Activated T-helper 17 cell treated with anti-CD3 and anti-CD28 coated beads, Interleukin-2, amount 50 U/mL, for 72 hours (primary cell): Measurements from ENCODE around the gene GABRB1. TPM values are rescaled to one million over a fixed set of nuclear protein-coding genes. Genes with fewer than 3 reads are reported as not detected.

Source experiments
- ATAC-seq: fragments of 150-1000 bp; cut with Tn5 transposase; replicated peaks from 2 replicates; pipeline ENCODE4 v1.10.0; 2021; ENCODE audit warnings: mild to moderate bottlenecking, moderate library complexity
- H3K27ac Mint-ChIP-seq: one replicate; pipeline ENCODE4 v1.8.0; 2022; ENCODE audit warnings: mixed read lengths
- H3K27me3 Mint-ChIP-seq: one replicate; pipeline ENCODE4 v1.8.0; 2022; ENCODE audit warnings: mixed read lengths
- H3K36me3 Mint-ChIP-seq: one replicate; pipeline ENCODE4 v1.8.0; 2022; ENCODE audit warnings: low read depth, mild to moderate bottlenecking, mixed read lengths
- H3K4me1 Mint-ChIP-seq: one replicate; pipeline ENCODE4 v1.8.0; 2022; ENCODE audit warnings: mixed read lengths
- H3K4me3 Mint-ChIP-seq: one replicate; pipeline ENCODE4 v1.8.0; 2022; ENCODE audit warnings: mild to moderate bottlenecking, mixed read lengths
- H3K9me3 Mint-ChIP-seq: one replicate; pipeline ENCODE4 v1.8.0; 2022; ENCODE audit warnings: mixed read lengths
- total RNA-seq, 2 donors: library from RNA; stranded (reverse); gene quantifications; one replicate each; pipeline ENCODE4 v1.2.3, GENCODE V29; 2022

The GABRB1 gene
- total RNA-seq, 2 donors from 2014 or later = not detected

DNA sequence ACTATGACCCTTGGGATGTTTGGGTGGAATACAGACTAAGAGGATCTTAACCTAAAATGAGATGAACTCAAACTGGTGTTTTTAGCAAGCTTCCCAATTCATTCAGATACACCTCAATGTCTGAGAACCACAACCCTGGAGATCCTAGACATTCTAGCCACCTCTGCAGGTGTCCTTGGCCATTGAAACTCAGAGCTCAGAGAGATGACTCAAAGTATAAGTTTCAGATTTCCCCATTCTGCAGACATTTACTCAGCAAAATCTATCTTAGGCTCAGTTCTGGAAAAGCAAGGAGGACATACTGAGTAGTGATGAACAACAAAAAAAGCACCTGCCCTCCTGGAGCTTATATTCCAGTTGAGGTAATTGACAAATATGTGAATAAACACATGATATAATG is 384.4 kb downstream of the GABRB1 start:
- Mint-ChIP-seq H3K4me3 (no peak overlapping the region), H3K27ac (no peak overlapping the region), H3K27me3 (peaks cover 2% of the 10 kb centered on the region), H3K4me1 (no peaks in the 10 kb centered on the region), H3K9me3 (no peaks in the 10 kb centered on the region), H3K36me3 (no peaks in the 10 kb centered on the region)
- no peak for ATAC-seq

DNA sequence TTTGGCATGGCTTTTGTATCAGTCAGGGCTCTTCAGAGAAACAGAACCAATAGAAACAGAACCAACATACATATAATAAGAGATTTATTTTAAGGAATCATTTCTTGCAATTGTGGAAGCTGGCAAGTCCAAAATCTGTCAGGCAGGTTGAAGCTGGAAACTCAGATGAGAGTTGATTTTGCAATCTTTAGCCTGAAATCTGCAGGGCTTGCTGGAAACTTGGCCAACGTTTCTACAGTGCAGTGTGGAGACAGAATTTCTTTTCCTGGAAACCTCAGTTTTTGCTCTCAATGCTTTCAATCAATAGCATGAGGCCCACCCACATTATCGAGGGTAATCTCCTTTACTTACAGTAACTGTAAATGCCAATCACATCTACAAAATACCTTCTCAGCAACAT is 386.8 kb downstream of the GABRB1 start:
- no peaks in the 10 kb centered on the region for H3K36me3 Mint-ChIP-seq

DNA sequence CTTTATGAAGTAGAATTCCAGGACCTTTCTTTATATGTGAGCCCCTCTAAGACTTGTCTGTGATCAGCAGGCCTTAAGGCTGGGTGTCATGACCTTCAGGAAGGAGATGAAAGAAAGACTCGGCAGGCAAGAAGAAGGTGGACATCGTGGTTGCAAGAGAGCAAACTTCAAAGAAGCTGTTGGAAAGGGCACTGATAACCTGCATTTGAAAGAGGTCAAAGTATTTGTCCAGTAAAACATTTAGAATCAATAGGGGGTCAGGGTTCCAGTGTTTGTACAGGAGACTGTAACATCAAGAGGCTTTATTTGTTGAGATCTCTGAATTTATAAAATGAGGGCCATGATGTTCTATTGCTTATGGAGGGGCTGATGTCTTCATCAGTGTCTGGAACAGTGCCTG is 387.9 kb downstream of the GABRB1 start:
- H3K4me3 Mint-ChIP-seq = no peak overlapping the region
- no peaks in the 10 kb centered on the region for H3K9me3 Mint-ChIP-seq
- H3K4me1 Mint-ChIP-seq = no peaks in the 10 kb centered on the region
- H3K36me3 Mint-ChIP-seq = no peaks in the 10 kb centered on the region
- no peak overlapping the region for H3K27ac Mint-ChIP-seq
- peaks cover 10% of the 10 kb centered on the region for H3K27me3 Mint-ChIP-seq
- ATAC-seq = no peak

More for the DNA sequence above, 386.8 kb downstream of the GABRB1 start:
- H3K4me1 Mint-ChIP-seq = no peaks in the 10 kb centered on the region
- H3K27me3 Mint-ChIP-seq = peaks cover 10% of the 10 kb centered on the region
- ATAC-seq = no peak
- no peak overlapping the region for H3K4me3 Mint-ChIP-seq
- no peaks in the 10 kb centered on the region for H3K9me3 Mint-ChIP-seq
- H3K27ac Mint-ChIP-seq = no peak overlapping the region

DNA sequence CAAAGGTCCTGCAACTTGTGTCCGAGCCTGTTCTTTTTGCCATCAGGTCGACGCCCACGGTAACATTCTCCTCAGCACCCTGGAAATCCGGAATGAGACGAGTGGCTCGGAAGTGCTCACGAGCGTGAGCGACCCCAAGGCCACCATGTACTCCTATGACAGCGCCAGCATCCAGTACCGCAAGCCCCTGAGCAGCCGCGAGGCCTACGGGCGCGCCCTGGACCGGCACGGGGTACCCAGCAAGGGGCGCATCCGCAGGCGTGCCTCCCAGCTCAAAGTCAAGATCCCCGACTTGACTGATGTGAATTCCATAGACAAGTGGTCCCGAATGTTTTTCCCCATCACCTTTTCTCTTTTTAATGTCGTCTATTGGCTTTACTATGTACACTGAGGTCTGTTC is 394.3 kb downstream of the GABRB1 start:
- Mint-ChIP-seq H3K27me3 (peaks cover 10% of the 10 kb centered on the region), H3K9me3 (no peaks in the 10 kb centered on the region), H3K4me3 (no peak overlapping the region), H3K4me1 (no peaks in the 10 kb centered on the region), H3K36me3 (no peaks in the 10 kb centered on the region), H3K27ac (no peak overlapping the region)
- ATAC-seq = no peak

DNA sequence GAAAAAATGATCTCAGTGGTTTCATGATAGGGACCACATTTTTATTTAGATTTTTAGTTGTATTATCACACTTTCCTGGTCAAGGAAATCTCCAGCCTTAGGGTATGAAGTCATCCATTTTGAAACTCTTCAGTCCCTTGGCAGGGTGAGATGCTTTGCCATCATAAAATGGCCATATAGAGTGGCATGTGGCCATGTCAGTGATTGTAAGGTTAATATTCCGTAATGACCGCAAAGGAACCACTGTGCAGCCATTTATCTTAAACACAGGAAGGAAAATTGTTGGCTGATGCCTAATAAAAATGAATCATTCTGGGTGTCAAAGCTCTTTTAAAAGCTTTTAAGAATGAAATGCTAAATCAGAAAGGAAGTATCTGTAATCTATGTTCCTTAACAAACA is 396.6 kb downstream of the GABRB1 start:
- Mint-ChIP-seq H3K4me3 (no peak overlapping the region), H3K27ac (no peak overlapping the region), H3K4me1 (no peaks in the 10 kb centered on the region), H3K36me3 (no peaks in the 10 kb centered on the region), H3K27me3 (no peaks in the 10 kb centered on the region), H3K9me3 (no peaks in the 10 kb centered on the region)
- no peak for ATAC-seq

DNA sequence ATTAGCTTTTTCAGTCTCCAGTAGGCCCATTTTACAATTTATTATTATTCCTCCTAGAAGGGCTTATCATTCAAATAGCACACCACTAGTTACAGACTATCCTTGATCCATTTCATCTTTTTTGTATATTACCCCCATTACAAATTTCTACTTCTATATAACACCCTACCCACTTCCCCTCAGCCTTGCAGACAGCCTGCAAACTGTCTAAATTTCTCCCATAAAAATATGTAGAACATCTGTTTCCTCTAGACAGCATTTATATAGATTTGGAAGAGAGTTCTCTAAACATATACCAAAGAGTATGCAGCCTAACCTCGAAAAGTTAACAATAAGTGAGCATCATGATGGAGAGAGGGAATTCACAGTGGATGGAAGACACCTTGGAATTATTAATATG is 401.4 kb downstream of the GABRB1 start:
- H3K36me3 Mint-ChIP-seq = no peaks in the 10 kb centered on the region
- ATAC-seq = no peak
- peaks cover 5% of the 10 kb centered on the region for H3K27me3 Mint-ChIP-seq
- H3K4me3 Mint-ChIP-seq = no peak overlapping the region
- H3K27ac Mint-ChIP-seq = no peak overlapping the region
- H3K9me3 Mint-ChIP-seq = peaks cover 4% of the 10 kb centered on the region
- H3K4me1 Mint-ChIP-seq = no peaks in the 10 kb centered on the region

DNA sequence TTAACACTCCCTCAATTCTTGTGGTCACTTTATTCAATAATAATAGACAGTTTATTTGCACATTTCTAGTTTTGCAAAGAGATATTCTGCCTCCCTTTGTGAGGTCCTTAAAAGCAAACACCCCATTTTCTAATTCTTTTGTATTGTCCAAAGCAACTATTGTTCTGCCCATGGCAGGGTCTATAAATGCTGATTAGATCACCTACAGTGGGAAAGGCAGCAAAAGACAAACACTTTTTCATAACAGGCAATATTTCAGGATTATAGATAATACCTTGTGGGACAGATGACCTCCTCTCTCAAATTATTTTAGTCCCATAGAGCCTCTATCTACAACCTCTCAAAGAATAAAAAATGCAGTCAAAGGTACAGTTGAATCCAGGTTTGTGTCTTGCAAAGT is 403.6 kb downstream of the GABRB1 start:
- H3K36me3 Mint-ChIP-seq = no peaks in the 10 kb centered on the region
- no peak overlapping the region for H3K4me3 Mint-ChIP-seq
- H3K4me1 Mint-ChIP-seq = no peaks in the 10 kb centered on the region
- peaks cover 4% of the 10 kb centered on the region for H3K9me3 Mint-ChIP-seq
- H3K27ac Mint-ChIP-seq = no peak overlapping the region
- no peak for ATAC-seq
- peaks cover 5% of the 10 kb centered on the region for H3K27me3 Mint-ChIP-seq

DNA sequence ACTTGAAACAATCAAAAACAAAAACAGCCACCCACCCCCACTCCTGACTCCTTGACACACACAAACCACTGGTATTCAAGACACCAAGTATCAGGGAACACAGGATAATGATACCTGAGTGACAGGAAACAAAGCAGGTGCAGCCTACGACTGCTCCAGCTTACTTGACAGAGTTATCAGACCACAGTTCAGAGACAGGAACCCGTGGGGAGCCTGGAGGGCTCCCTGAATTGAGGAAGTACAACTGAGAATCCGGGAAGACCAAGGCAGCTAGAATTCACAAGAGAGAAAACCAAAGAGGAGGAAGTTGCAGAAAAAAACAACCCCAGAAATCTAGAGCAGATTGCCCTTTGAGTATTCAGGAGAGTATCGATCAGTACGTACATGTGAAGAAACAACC is 411.6 kb downstream of the GABRB1 start:
- Mint-ChIP-seq H3K36me3 (no peaks in the 10 kb centered on the region), H3K27me3 (no peaks in the 10 kb centered on the region), H3K9me3 (no peaks in the 10 kb centered on the region), H3K4me1 (no peaks in the 10 kb centered on the region), H3K27ac (no peak overlapping the region), H3K4me3 (no peak overlapping the region)
- no peak for ATAC-seq

DNA sequence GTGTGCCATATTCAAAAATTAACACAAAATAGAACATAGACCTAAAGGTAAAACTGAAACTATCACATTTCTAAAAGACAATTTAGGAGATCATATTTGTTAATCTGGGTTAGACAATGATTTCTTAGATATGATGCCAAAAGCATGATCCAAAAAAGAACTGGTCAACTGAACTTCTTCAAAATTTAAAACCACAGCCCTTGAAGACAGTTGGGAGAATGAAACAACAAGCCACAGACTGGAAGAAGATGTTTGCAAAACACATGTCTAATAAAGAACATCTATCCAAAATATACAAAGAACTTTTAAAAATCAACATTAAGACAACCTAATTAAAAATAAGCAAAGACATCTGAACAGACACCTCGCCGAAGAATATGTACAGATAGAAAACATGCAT is 412.7 kb downstream of the GABRB1 start:
- peaks cover 9% of the 10 kb centered on the region for H3K36me3 Mint-ChIP-seq
- no peak overlapping the region for H3K4me3 Mint-ChIP-seq
- no peaks in the 10 kb centered on the region for H3K9me3 Mint-ChIP-seq
- H3K27ac Mint-ChIP-seq = no peak overlapping the region
- no peaks in the 10 kb centered on the region for H3K27me3 Mint-ChIP-seq
- no peaks in the 10 kb centered on the region for H3K4me1 Mint-ChIP-seq
- ATAC-seq = no peak

DNA sequence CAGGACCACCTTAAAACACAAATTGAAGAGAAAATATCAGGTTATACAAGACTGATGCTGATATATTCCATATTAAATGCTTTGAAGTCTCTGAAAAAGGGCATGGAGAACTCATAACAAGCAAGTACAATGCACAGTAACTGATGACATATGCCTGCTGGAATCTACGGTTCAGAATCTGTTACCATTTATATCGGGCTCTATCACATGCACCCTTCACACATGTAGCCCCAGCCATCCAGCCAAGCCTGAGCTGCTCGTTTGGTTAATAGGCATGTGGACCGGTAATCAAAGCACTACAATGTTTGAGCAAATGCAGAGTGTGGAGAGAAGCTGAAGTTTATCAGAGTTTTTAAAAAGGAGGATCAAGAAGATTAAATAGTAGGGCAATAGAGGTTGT is 420.3 kb downstream of the GABRB1 start:
- Mint-ChIP-seq H3K36me3 (peaks cover 74% of the 10 kb centered on the region), H3K27me3 (no peaks in the 10 kb centered on the region), H3K9me3 (no peaks in the 10 kb centered on the region), H3K4me3 (no peak overlapping the region), H3K27ac (no peak overlapping the region), H3K4me1 (no peaks in the 10 kb centered on the region)
- no peak for ATAC-seq

DNA sequence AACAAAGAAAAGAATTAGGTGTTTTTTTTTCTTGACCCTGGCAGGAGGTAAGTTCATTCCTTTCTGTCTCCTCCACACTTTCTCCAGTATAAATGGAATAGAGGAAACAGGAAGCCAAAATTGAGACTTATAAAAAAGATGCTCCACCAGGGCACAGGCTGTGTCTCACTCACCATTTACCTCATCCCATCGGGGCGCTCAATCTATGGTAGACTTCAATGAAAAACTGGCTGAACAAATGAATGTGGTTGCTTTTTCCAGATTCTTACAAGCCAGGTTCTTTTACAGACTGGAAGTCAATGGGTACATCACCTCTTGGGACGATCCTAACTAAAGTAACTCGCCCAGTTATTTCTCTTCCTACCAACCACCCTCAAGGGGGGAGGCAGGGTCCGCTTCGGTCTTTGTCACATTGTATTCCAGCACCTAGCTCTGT is 431.4 kb downstream of the GABRB1 start:
- no peaks in the 10 kb centered on the region for H3K9me3 Mint-ChIP-seq
- no peaks in the 10 kb centered on the region for H3K27me3 Mint-ChIP-seq
- peaks cover 18% of the 10 kb centered on the region for H3K4me1 Mint-ChIP-seq
- peaks cover 23% of the 10 kb centered on the region for H3K36me3 Mint-ChIP-seq
- H3K27ac Mint-ChIP-seq = peak overlapping the region; percentile 86
- ATAC-seq = no peak
- H3K4me3 Mint-ChIP-seq = peak overlapping the region; percentile 89

DNA sequence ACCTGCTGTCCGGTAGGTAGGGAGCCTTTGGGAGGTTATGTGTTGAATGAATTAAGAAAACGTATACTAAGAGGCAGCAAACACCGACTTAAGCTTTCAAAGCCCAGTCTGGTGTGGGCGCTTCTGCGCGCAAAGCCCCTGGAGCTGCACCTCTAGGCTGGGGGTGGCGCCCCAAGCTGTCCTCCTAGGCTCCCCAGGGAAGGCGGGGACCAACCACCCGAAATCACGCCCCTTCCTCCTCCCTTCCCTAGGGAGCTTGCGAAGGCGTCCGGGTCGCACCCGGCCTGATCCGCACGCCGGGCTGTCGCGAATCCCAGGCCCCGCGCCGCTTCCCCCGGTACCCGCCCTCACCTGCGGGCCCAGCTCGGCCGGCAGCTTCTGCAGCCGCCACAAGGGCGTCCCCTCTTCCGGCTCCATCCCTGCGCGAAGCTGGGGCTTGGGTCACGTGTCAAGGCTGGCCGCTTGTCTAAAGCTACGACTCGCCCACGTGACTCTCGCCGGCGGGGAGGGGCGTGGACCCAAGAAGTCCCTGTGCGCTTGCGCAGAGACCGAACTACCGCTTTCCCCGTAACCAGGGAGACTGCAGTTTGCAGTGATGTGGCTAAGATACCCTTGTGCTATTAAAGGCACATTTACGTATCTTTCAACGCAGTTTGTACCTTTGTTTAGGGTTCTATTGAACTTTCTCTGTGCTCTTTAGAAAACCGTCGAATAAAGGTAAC is 432.0 kb downstream of the GABRB1 start, which contains the start of gene COMMD8:
Gene COMMD8, minus strand, starts transcription at position 468 of the 722 bp plus-strand sequence. Its CDS starts 51 bp downstream, at position 417.
- H3K27ac Mint-ChIP-seq = peak within 1 kb of the TSS; percentile 86
- H3K4me3 Mint-ChIP-seq = peak within 1 kb of the TSS; percentile 89
- H3K4me1 Mint-ChIP-seq = peaks cover 18% of the 10 kb centered on the region
- ATAC-seq = peak; percentile 96
- H3K36me3 Mint-ChIP-seq = peaks cover 17% of the 10 kb centered on the region
- H3K27me3 Mint-ChIP-seq = no peaks in the 10 kb centered on the region
- H3K9me3 Mint-ChIP-seq = no peaks in the 10 kb centered on the region

DNA sequence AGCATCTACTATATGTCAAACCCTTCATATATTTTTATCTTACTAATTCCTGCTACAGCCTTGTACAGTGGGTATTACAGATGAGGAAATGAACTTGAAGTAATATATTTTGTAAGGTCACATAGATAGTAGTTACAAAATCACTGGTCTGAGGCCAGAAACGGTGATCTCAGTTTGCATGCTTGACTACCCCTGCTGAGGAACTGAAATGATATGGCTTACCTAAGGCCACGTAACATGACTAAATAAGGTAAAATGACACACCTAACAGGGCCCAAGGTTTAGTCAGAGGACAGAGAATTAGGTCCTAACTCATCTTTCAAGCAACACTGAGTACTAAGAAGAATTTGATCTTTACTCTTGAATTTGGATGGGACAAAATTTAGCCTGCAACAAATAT is 433.6 kb downstream of the GABRB1 start:
- H3K4me1 Mint-ChIP-seq = peaks cover 18% of the 10 kb centered on the region
- no peak overlapping the region for H3K4me3 Mint-ChIP-seq
- no peak for ATAC-seq
- H3K9me3 Mint-ChIP-seq = no peaks in the 10 kb centered on the region
- H3K27me3 Mint-ChIP-seq = peaks cover 3% of the 10 kb centered on the region
- no peak overlapping the region for H3K27ac Mint-ChIP-seq
- H3K36me3 Mint-ChIP-seq = peaks cover under 1% of the 10 kb centered on the region

DNA sequence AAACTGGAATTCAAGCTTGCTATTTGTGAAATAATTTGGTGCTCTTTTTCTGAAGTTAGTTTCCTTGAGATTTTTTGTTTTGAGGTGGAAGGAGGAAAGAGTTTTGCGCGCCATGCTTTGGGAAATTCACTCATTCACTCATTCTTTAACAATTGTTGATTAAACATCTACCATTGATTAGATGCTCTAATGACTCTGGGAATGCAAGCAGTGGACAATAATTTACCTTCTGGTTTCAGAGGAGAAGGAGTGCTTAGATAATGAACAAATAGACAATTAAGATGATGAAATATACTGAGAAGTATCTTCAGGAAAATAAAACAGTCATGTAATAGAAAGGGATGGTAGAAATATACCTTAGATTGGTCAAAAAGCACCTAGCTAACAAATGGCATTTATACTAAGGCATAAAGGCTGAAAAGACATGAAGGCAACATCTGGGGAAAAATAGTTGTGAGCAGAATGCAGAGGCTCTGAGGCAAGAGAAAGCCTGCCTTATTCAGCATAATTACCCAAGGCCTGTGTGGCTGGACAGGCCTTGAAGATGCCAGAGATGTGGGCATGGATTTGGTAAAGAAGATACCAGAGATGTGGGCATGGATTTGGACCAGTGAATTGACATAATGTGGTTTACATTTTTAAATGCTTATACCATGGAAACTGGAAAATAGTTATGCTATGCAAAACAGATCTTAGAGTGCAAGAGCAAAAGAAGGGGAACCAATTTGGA is 434.9 kb downstream of the GABRB1 start:
- Mint-ChIP-seq H3K4me3 (no peak overlapping the region), H3K36me3 (no peaks in the 10 kb centered on the region), H3K4me1 (peaks cover 13% of the 10 kb centered on the region), H3K27me3 (peaks cover 3% of the 10 kb centered on the region), H3K9me3 (no peaks in the 10 kb centered on the region), H3K27ac (no peak overlapping the region)
- no peak for ATAC-seq

DNA sequence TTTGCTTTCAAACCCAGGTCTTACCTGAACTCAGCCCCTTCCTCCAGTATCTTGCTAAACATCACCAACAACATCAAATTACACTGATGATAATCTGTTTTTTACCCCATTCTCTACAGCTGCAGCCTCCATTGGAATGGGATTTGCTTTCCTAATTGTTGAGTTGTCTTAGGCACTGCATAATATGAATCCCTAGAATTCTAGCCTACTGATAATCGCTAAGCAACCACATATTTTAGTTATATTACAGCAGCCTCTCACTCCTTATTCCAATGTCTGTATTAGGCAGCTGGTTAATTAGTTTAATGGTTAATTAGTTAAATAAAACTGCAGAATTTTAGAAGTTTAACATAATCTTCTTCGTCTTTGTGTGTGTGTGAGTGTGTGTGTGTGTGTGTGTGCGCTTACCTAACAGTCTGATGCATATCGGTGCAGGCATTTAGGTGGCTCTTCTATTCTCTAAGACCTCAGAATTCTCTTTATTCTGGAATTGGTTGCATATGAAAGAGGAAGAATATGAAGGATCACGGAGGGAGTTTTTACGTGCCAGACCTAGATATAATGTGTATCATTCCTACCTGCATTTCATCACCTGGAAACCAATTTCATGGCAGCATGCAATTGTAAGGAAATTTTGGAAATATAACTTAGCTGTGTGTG is 437.5 kb downstream of the GABRB1 start:
- no peaks in the 10 kb centered on the region for H3K9me3 Mint-ChIP-seq
- ATAC-seq = no peak
- no peaks in the 10 kb centered on the region for H3K36me3 Mint-ChIP-seq
- H3K27ac Mint-ChIP-seq = no peak overlapping the region
- no peaks in the 10 kb centered on the region for H3K4me1 Mint-ChIP-seq
- H3K27me3 Mint-ChIP-seq = peaks cover 12% of the 10 kb centered on the region
- H3K4me3 Mint-ChIP-seq = no peak overlapping the region
